ENCODE measurements around the gene COL4A5. TPM values are rescaled to one million over a fixed set of nuclear protein-coding genes. Genes with fewer than 3 reads are reported as not detected.

The COL4A5 gene
- total and polyA plus RNA-seq, 4 donors = 49.4 to 119 (median 70.0) TPM

- Histone ChIP-seq H3K36me3 (ENCODE audit: control insufficient read depth, insufficient read depth, low read length) (no peaks in the 10 kb centered on the region), H3K9me3 (ENCODE audit: control insufficient read depth, insufficient read depth, low read length) (no peaks in the 10 kb centered on the region)
- 62% methylated on average over 2 of the region's 2 CpGs for WGBS (ENCODE audit: insufficient coverage)
Observed at GRCh38 chrX:108671526-108671925, 231.9 kb downstream of the COL4A5 start.

GRCh38 chrX:108696690-108697089 is 257.1 kb downstream of the COL4A5 start:
- Histone ChIP-seq H3K36me3 (ENCODE audit: control insufficient read depth, insufficient read depth, low read length) (no peaks in the 10 kb centered on the region), H3K9me3 (ENCODE audit: control insufficient read depth, insufficient read depth, low read length) (no peaks in the 10 kb centered on the region), H3K4me3 (ENCODE audit: low read depth, low read length) (no peak overlapping the region), H3K4me1 (ENCODE audit: control insufficient read depth, insufficient read depth, low read length) (no peaks in the 10 kb centered on the region), H3K27me3 (ENCODE audit: control insufficient read depth, insufficient read depth, low read length) (peaks cover 6% of the 10 kb centered on the region), H3K27ac (ENCODE audit: low read depth, low read length) (no peak overlapping the region)
- DNase-seq (ENCODE audit: low read depth in 4 of 6, low spot score in 6 of 6) = no peak
- no CpG with 5 or more reads among the region's 3 CpGs for WGBS (ENCODE audit: insufficient coverage)

More at GRCh38 chrX:108671526-108671925, 231.9 kb downstream of the COL4A5 start:
- Histone ChIP-seq H3K4me1 (ENCODE audit: control insufficient read depth, insufficient read depth, low read length) (no peaks in the 10 kb centered on the region), H3K27ac (ENCODE audit: low read depth, low read length) (no peak overlapping the region), H3K4me3 (ENCODE audit: low read depth, low read length) (no peak overlapping the region), H3K27me3 (ENCODE audit: control insufficient read depth, insufficient read depth, low read length) (peaks cover 6% of the 10 kb centered on the region)
- no peak for DNase-seq (ENCODE audit: low read depth in 4 of 6, low spot score in 6 of 6)

- Histone ChIP-seq H3K4me3 (ENCODE audit: low read depth, low read length) (no peak overlapping the region), H3K27ac (ENCODE audit: low read depth, low read length) (no peak overlapping the region)
- peak in 4 of 6 donors; percentile 2 to 65 (median 25) for DNase-seq (ENCODE audit: low read depth in 4 of 6, low spot score in 6 of 6)
Observed at GRCh38 chrX:108699368-108699767, 259.7 kb downstream of the COL4A5 start.

GRCh38 chrX:108701633-108702032 is 262.0 kb downstream of the COL4A5 start:
- no peak for DNase-seq (ENCODE audit: low read depth in 4 of 6, low spot score in 6 of 6)
- WGBS (ENCODE audit: insufficient coverage) = 80% methylated on average over 1 of the region's 2 CpGs
- peaks cover 2% of the 10 kb centered on the region for H3K27me3 ChIP-seq (ENCODE audit: control insufficient read depth, insufficient read depth, low read length)
- no peak overlapping the region for H3K27ac ChIP-seq (ENCODE audit: low read depth, low read length)
- H3K4me1 ChIP-seq (ENCODE audit: control insufficient read depth, insufficient read depth, low read length) = no peaks in the 10 kb centered on the region
- H3K9me3 ChIP-seq (ENCODE audit: control insufficient read depth, insufficient read depth, low read length) = no peaks in the 10 kb centered on the region
- no peak overlapping the region for H3K4me3 ChIP-seq (ENCODE audit: low read depth, low read length)
- no peaks in the 10 kb centered on the region for H3K36me3 ChIP-seq (ENCODE audit: control insufficient read depth, insufficient read depth, low read length)

More at GRCh38 chrX:108699368-108699767, 259.7 kb downstream of the COL4A5 start:
- Histone ChIP-seq H3K27me3 (ENCODE audit: control insufficient read depth, insufficient read depth, low read length) (peaks cover 2% of the 10 kb centered on the region), H3K9me3 (ENCODE audit: control insufficient read depth, insufficient read depth, low read length) (no peaks in the 10 kb centered on the region), H3K4me1 (ENCODE audit: control insufficient read depth, insufficient read depth, low read length) (no peaks in the 10 kb centered on the region), H3K36me3 (ENCODE audit: control insufficient read depth, insufficient read depth, low read length) (no peaks in the 10 kb centered on the region)
- WGBS (ENCODE audit: insufficient coverage) = no CpG with 5 or more reads among the region's 1 CpG

GRCh38 chrX:108702530-108702929 is 262.9 kb downstream of the COL4A5 start:
- H3K36me3 ChIP-seq (ENCODE audit: control insufficient read depth, insufficient read depth, low read length) = no peaks in the 10 kb centered on the region
- no peaks in the 10 kb centered on the region for H3K9me3 ChIP-seq (ENCODE audit: control insufficient read depth, insufficient read depth, low read length)
- no peaks in the 10 kb centered on the region for H3K4me1 ChIP-seq (ENCODE audit: control insufficient read depth, insufficient read depth, low read length)
- no CpG with 5 or more reads among the region's 1 CpG for WGBS (ENCODE audit: insufficient coverage)
- no peak for DNase-seq (ENCODE audit: low read depth in 4 of 6, low spot score in 6 of 6)
- no peak overlapping the region for H3K4me3 ChIP-seq (ENCODE audit: low read depth, low read length)
- no peak overlapping the region for H3K27ac ChIP-seq (ENCODE audit: low read depth, low read length)
- peaks cover 2% of the 10 kb centered on the region for H3K27me3 ChIP-seq (ENCODE audit: control insufficient read depth, insufficient read depth, low read length)

- Histone ChIP-seq H3K27ac (ENCODE audit: low read depth, low read length) (no peak overlapping the region), H3K4me3 (ENCODE audit: low read depth, low read length) (no peak overlapping the region), H3K4me1 (ENCODE audit: control insufficient read depth, insufficient read depth, low read length) (no peaks in the 10 kb centered on the region), H3K36me3 (ENCODE audit: control insufficient read depth, insufficient read depth, low read length) (no peaks in the 10 kb centered on the region), H3K9me3 (ENCODE audit: control insufficient read depth, insufficient read depth, low read length) (no peaks in the 10 kb centered on the region), H3K27me3 (ENCODE audit: control insufficient read depth, insufficient read depth, low read length) (peaks cover 2% of the 10 kb centered on the region)
- no peak for DNase-seq (ENCODE audit: low read depth in 4 of 6, low spot score in 6 of 6)
- WGBS (ENCODE audit: insufficient coverage) = no CpG with 5 or more reads among the region's 2 CpGs
Observed at GRCh38 chrX:108704839-108705238, 265.2 kb downstream of the COL4A5 start.

- H3K36me3 ChIP-seq (ENCODE audit: control insufficient read depth, insufficient read depth, low read length) = no peaks in the 10 kb centered on the region
- H3K4me1 ChIP-seq (ENCODE audit: control insufficient read depth, insufficient read depth, low read length) = no peaks in the 10 kb centered on the region
- H3K27me3 ChIP-seq (ENCODE audit: control insufficient read depth, insufficient read depth, low read length) = no peaks in the 10 kb centered on the region
- peaks cover 5% of the 10 kb centered on the region for H3K9me3 ChIP-seq (ENCODE audit: control insufficient read depth, insufficient read depth, low read length)
- H3K4me3 ChIP-seq (ENCODE audit: low read depth, low read length) = no peak overlapping the region
- DNase-seq (ENCODE audit: low read depth in 4 of 6, low spot score in 6 of 6) = no peak
- WGBS (ENCODE audit: insufficient coverage) = 100% methylated on average over 1 of the region's 1 CpG
- H3K27ac ChIP-seq (ENCODE audit: low read depth, low read length) = no peak overlapping the region
Observed at GRCh38 chrX:108712886-108713285, 273.2 kb downstream of the COL4A5 start.

GRCh38 chrX:108722561-108722960 is 282.9 kb downstream of the COL4A5 start:
- Histone ChIP-seq H3K4me3 (ENCODE audit: low read depth, low read length) (no peak overlapping the region), H3K4me1 (ENCODE audit: control insufficient read depth, insufficient read depth, low read length) (no peaks in the 10 kb centered on the region), H3K27me3 (ENCODE audit: control insufficient read depth, insufficient read depth, low read length) (peaks cover 7% of the 10 kb centered on the region), H3K9me3 (ENCODE audit: control insufficient read depth, insufficient read depth, low read length) (no peaks in the 10 kb centered on the region), H3K36me3 (ENCODE audit: control insufficient read depth, insufficient read depth, low read length) (no peaks in the 10 kb centered on the region), H3K27ac (ENCODE audit: low read depth, low read length) (no peak overlapping the region)
- no peak for DNase-seq (ENCODE audit: low read depth in 4 of 6, low spot score in 6 of 6)
- WGBS (ENCODE audit: insufficient coverage) = 35% methylated on average over 2 of the region's 2 CpGs

GRCh38 chrX:108726748-108727147 is 287.1 kb downstream of the COL4A5 start:
- no peak for DNase-seq (ENCODE audit: low read depth in 4 of 6, low spot score in 6 of 6)
- Histone ChIP-seq H3K27me3 (ENCODE audit: control insufficient read depth, insufficient read depth, low read length) (peaks cover 16% of the 10 kb centered on the region), H3K36me3 (ENCODE audit: control insufficient read depth, insufficient read depth, low read length) (no peaks in the 10 kb centered on the region), H3K4me1 (ENCODE audit: control insufficient read depth, insufficient read depth, low read length) (no peaks in the 10 kb centered on the region), H3K27ac (ENCODE audit: low read depth, low read length) (no peak overlapping the region), H3K9me3 (ENCODE audit: control insufficient read depth, insufficient read depth, low read length) (no peaks in the 10 kb centered on the region), H3K4me3 (ENCODE audit: low read depth, low read length) (no peak overlapping the region)
- 67% methylated on average over 2 of the region's 3 CpGs for WGBS (ENCODE audit: insufficient coverage)

- Histone ChIP-seq H3K36me3 (ENCODE audit: control insufficient read depth, insufficient read depth, low read length) (no peaks in the 10 kb centered on the region), H3K4me1 (ENCODE audit: control insufficient read depth, insufficient read depth, low read length) (peaks cover 16% of the 10 kb centered on the region), H3K27me3 (ENCODE audit: control insufficient read depth, insufficient read depth, low read length) (peaks cover 52% of the 10 kb centered on the region), H3K9me3 (ENCODE audit: control insufficient read depth, insufficient read depth, low read length) (no peaks in the 10 kb centered on the region), H3K27ac (ENCODE audit: low read depth, low read length) (no peak overlapping the region), H3K4me3 (ENCODE audit: low read depth, low read length) (no peak overlapping the region)
- 20% methylated on average over 1 of the region's 2 CpGs for WGBS (ENCODE audit: insufficient coverage)
- no peak for DNase-seq (ENCODE audit: low read depth in 4 of 6, low spot score in 6 of 6)
Observed at GRCh38 chrX:108731153-108731552, 291.5 kb downstream of the COL4A5 start.
